Stimulated activated CD4-positive, alpha-beta T cell treated with anti-CD3 and anti-CD28 coated beads, Interleukin-2, amount 100 ng/mL, for 24 hours (primary cell): ENCODE data around the gene TPPP.

Source experiments
- DNase-seq, 2 donors: peaks; one replicate each; pipeline ENCODE4 v3.0.0-alpha.2; 2020

TPPP gene

DNA sequence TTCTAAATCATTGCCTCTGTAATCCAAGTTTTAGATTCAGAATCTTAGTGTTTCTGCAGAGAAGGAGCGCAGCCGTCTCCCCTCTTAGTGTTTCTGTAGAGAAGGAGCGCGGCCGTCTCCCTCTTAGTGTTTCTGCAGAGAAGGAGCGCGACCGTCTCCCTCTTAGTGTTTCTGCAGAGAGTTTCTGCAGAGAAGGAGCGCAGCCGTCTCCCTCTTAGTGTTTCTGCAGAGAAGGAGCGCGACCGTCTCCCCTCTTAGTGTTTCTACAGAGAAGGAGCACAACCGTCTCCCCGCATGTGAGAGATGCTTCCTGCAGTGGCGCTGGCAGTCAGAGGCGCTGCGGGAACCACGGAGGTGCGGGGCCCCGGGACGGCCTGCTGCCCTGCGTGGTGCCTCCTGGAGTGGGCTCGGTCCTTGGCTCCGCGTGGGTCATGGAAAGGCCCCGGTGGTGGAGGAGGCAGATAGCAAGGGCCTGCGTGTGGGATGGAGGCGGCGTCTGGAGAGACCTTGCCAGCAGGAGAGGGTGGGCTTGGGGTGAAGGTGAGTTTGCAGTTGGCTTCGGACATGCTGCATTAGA lies 70.1 kb downstream of the TPPP start:
- DNase-seq: no peak

DNA sequence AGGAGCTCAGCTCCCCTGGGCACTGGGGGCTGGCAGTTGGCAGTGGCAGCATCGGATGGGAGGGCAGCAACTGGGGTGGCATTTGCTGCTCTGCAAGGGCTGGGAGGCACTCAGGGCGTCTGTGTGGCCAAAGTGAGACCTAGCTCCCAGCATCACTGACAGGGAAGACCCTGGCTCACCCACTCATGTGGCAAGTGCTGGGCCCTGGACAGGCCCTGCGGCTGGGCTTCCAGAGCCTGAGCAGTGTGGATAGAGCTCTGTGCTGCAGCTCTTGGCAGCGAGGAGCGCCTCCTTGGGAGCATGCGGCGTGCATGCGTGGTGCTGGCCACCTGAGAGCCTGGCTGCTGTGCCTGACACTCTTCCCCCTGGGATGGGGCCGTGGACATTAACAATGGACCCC lies 70.8 kb downstream of the TPPP start:
- no peak for DNase-seq

GRCh38 chr5:621341-621761 lies 71.8 kb downstream of the TPPP start:
- DNase-seq: no peak

DNA sequence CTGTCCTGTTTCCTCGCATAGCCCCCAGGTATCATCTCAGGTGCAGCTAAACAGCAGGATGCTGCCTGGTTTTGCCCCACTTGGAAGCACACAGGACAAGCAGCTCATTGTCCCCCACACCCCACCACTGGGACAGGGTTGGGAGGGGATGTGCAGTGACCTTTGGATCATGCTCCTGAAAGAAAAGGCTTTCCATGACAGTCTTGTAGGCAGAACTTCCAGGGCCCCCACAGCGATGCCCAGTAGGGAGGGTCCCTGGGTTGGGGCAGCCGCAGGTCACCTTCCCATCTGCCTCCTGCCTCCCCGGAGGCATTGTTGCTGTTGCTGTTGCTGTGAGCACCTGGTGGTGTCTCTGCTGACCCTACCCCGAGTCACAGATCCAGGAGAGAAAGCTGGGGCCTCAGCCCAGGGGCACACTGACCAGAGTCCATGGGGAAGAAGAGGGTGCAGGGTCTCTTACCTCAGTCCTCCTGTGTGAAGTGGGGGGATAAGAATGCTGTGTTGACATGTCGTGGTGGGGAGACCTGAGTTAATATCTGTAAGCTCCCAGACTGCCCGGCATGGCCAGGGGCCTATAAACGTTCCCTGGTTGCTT lies 72.5 kb downstream of the TPPP start:
- no peak for DNase-seq

- DNase-seq: peak in 1 of 2 donors; percentile 10
Measured at GRCh38 chr5:620152-620551, 73.0 kb downstream of the TPPP start.

GRCh38 chr5:619444-619843 lies 73.7 kb downstream of the TPPP start:
- peak in 1 of 2 donors; percentile 9 for DNase-seq

GRCh38 chr5:618450-618849 lies 74.7 kb downstream of the TPPP start:
- DNase-seq: peak in 1 of 2 donors; percentile 6

DNA sequence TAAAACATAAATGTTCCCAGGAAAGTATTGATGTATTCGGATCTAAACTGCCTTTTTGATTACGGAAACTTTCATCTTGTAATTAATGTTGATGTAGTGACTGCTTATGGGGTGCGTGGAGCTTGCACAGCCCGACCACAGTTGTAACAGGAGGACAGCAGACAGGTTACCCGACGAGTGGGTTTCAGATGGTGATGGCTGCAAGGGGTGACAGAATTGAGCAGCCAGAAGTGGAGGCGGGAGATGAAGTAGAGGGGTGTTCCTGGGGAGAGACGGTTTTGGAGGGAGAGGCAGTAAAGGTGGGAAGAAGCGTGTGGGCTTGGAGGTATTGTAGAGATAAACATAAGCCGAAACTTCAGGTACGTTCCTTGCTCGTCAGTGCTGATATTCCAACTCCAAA lies 75.3 kb downstream of the TPPP start:
- peak in 1 of 2 donors; percentile 3 for DNase-seq

- peak in 1 of 2 donors; percentile 9 for DNase-seq
Measured at GRCh38 chr5:616484-617039, 76.6 kb downstream of the TPPP start.

GRCh38 chr5:612498-613424 lies 80.4 kb downstream of the TPPP start:
- DNase-seq: peak in 1 of 2 donors; percentile 35

- DNase-seq: peak; percentile 94 to 95
Measured at GRCh38 chr5:611731-612486, 81.2 kb downstream of the TPPP start, which contains the start of gene CEP72. Gene CEP72 (plus strand): TSS chr5:612340. CDS start chr5:612362, 22 bp downstream.

- peak in 1 of 2 donors; percentile 18 for DNase-seq
Measured at GRCh38 chr5:610744-611730, 82.1 kb downstream of the TPPP start.

DNA sequence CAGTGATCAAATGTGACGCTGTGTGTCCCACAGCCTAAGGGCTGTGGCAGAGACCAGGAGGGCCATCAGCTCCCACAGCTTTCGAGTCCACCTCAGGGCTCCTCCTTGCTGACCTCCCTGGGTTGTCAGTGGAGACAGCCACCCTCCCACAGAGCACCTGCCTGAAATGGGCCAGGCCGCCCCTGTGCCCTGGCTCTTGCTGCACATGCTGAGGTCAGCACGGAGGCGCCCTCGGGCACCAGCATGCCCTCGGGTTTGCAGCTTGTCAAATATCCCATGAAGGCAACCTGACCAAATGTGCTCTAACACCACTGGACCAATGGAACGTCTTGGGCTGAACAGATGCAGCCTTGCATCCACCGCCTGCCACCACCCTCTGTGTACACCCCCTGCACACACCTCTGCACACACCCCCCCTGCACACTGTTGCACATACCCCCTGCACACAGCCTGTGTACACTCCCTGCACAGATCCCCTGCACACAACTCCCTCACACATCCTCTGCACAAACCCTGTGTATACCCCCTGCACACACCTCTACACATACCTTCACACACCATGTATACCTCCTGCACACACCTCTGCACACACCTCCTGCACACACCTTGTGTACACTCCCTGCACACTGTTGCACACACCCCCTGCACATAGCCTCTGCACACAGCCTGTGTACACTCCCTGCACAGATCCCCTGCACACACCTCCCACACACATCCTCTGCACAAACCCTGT lies 83.0 kb downstream of the TPPP start:
- peak in 1 of 2 donors; percentile 18 for DNase-seq
